Mesenteric fat pad (tissue), 1 donor: ENCODE results near the gene DHRS4. TPM values are rescaled to one million over a fixed set of nuclear protein-coding genes. Genes with fewer than 3 reads are reported as not detected.
"Not testable (repeated sequence)": the region's sequence is repeated elsewhere in the genome, so short reads cannot be mapped to it uniquely, and the experiment has no call there.

Experiments
- DNase-seq: peaks from one replicate; pipeline ENCODE4 v3.0.0-alpha.2; 2020; ENCODE audit warnings: low spot score
- total RNA-seq: library from RNA; stranded (reverse); fragmentation: NEBNext Ultra II Directional; extraction: Animal tissue kit (Norgen Biotek cat#: 25700); gene quantifications from one replicate; pipeline ENCODE4 v1.2.1, GENCODE V29; 2021
- donor health status: DM: yes; HTN: yes; CAD: no.

Gene DHRS4
- total RNA-seq, 1 donor from 2014 or later: 19.2 TPM

DNA sequence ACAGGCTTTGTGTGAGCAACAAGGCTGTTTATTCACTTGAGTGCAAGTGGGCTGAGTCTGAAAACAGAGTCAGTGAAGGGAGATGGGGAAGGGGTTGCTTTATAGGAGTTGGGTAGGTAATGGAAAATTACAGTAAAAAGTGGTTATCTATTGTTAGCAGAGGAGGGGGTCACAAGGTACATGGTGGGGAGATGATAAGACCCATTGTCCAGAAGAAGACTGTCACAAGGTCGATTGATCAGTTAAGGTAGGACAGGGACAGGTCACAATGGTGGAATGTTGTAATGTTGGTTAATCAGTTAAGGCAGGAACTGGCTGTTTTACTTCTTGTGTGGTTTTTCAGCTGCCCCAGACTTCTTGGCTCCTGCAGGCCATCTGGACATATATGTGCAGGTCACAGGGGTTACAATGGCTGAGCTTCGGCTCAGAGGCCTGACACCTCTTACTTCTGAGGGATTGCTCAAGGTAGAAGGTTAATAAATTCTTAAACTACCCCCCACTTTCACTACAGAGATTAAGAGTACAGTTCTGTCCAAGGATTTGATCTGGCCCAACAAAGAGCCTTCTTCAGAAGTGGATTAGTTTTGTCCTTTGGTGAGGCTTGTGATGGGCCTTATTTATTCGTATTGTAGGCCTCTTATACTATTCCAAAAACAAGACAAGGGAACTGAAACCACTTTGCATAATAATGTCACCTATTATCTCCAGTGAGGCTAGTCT is 13.8 kb upstream of the DHRS4 start:
- no peak for DNase-seq

DNA sequence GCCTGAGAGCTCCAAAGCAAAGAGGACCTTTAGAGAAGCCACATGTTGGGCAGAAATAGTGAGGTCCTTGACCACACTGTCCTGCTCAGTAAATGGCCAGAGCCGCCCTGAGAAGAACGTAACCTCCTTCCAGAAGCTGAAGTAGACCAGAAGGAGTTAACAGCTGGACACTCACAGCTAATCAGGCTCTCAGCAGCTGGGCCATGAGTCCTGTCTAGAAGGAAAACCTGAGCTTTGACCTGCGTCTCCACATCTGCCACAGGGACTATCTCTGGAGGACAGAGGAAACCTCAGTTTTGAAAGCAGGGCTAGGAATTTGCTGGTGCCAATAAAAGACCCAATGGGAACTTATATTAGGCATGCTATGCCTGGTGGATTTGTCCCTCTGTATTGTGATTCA is 12.3 kb upstream of the DHRS4 start:
- no peak for DNase-seq

DNA sequence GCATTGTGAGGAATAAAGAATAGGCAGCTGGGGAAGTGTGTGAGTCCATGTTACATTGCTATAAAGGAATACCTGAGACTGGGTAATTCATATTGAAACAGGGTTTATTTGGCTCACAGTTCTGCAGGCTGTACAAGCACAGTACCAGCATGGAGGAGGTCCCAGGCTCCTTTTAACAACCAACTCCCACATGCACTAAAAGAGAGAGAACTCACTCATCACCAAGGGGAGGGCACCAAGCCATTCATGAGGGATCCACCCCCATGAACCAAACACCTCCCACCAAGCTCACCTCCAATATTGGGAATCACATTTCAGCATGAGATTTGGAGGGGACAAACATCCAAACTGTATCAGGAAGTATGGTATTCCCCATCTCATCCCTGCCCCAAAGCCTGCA is 11.9 kb upstream of the DHRS4 start:
- DNase-seq: no peak

DNA sequence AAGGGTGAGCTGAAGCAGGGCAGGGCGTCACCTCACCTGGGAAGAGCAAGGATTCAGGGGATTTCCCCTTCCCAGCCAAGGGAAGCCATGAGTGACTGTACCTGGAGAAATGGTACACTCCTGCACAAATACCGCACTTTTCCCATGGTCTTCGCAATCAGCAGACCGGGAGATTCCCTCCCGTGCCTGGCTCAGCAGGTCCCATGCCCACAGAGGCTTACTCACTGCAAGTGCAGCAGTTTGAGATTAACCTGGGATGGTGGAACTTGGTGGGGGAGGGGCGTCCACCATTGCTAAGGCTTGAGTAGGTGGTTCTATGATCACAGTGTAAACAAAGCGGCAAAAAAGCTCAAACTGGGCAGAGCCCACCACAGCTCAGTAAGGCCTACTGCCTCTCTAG is 11.0 kb upstream of the DHRS4 start:
- DNase-seq: no peak

DNA sequence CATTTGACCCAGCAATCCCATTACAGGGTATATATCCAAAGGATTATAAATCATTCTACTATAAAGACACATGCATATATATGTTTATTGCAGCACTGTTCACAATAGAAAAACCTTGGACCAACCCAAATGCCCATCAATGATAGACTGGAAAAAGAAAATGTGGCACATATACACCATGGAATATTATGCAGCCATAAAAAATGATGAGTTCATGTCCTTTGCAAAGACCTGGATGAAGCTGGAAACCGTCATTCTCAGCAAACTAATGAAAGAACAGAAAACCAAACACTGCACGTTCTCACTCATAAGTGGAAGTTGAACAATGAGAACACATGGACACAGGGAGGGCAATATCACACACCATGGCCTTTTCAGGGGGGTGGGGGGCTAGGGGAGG is 4.5 kb upstream of the DHRS4 start:
- DNase-seq: not testable (repeated sequence)

DNA sequence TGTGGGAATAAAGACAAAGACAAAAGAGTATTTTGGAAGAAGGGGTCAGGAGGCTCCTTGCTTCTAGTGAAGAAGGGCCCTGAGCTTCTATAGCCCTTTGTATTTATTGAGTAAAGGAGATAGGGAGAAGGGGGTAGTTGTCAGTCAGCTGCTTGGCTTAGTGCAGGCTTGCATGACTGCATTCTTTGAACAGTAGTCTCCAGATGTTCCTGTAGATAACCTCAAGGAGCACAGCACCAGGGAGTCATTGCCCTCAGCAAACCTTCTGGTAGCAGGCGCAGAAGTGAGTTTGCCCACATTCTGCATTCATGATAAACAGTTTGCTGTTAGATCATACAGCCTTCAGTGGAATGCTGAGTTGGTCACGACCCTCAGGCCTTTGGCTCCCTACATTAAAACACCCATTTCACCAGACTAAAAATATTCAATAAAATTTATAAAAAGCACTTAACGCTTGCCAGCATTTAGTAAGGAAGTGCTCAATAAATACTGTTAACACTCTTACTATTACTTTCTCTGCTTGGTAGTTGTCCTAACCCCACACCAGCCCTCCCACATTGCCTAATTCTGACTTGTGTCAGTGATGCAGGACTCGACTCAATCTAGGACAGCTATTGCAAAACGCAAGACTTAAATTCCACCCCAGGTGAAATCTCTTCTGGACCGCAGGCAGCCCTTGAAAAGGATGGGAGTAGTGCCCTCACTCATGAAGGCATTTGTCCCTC is 3.0 kb upstream of the DHRS4 start:
- DNase-seq: no peak

DNA sequence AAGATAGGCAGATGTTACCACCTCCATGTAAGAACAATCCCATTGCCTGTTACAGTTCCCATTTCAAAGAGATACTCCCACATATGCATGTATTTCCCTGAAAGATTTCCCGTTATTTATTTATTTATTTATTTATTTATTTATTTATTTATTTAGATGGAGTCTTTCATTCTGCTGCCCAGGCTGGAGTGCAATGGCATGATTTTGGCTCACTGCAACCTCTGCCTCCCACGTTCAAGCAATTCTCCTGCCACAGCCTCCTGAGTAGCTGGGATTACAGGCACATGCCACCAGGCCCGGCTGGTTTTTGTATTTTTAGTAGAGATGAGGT is 2.5 kb upstream of the DHRS4 start:
- not testable (repeated sequence) for DNase-seq

DNA sequence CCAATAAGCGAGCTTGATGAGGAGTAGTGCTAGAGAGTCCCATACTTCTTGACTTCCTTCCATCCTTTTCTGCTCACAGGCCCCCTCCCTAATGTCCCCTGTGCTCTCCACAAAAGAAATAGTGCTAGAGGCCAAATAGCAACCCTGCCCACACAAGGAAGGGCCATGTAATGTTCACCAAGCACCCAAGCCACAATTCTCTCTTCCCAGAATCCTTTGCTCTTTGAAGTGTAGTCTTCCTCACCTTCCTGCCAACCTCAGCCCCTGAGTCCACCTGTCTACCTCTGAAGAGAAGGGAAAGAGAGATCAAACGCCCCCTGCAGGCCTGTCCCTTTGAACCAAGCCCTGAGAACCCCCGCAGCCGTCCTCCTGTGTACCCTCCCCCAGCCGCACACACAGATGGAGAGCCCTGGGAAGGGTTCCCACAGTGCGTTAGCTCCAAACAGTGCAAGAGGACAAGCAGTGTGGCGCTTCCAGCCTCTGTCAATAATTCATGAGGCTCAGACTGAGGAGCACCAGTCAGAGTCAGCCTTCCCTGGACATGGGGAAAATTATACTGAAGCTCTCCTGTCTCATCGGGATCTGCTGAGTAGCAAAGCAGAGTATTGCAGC is 1.9 kb upstream of the DHRS4 start:
- DNase-seq: no peak

DNA sequence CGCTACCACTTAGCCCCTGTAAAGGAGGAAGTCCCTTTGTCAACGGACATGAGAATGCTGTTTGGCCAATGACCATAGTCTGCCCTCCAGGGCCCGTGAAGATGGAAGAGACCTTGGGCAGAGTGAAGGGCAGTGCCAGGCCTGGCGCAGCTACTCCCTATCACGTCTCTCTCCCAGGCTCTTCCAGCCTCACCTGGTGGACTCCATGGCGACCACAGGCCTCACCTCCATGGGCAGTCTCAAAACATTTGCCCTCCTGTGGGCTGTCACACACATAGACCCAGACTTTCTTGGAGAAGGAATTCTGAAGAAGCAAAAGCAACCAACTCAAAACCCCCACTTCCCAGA is 480 bp upstream of the DHRS4 start:
- not testable (repeated sequence) for DNase-seq

DNA sequence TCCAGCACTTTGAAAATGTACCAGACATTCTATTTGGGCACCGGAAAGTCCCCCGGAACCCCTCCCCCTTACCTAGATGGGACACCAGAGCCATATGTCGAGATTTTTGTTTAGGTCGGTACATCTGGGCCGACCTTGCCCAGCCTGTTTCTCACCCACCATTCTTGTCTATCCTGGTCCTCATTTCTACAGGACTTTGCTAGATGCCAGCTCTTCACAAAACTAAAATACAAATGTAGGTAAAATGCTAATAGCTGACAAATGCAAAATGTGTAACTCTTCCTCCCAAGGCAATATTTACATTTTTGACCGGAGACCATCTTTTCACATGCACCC is 677 bp downstream of the DHRS4 start:
- DNase-seq: not testable (repeated sequence)

DNA sequence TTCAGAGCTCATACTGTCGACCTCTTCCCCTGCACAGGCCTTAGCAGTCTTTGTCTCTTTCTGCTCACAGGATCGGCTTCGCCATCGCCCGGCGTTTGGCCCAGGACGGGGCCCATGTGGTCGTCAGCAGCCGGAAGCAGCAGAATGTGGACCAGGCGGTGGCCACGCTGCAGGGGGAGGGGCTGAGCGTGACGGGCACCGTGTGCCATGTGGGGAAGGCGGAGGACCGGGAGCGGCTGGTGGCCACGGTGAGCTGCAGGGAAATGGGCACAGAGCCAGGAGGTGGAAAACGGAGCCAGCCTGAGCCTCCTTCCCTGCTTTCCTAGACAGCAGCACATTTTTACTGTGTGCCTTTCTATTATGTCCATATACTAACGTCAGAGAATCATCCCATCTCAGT is 1.4 kb downstream of the DHRS4 start:
- DNase-seq: not testable (repeated sequence)

DNA sequence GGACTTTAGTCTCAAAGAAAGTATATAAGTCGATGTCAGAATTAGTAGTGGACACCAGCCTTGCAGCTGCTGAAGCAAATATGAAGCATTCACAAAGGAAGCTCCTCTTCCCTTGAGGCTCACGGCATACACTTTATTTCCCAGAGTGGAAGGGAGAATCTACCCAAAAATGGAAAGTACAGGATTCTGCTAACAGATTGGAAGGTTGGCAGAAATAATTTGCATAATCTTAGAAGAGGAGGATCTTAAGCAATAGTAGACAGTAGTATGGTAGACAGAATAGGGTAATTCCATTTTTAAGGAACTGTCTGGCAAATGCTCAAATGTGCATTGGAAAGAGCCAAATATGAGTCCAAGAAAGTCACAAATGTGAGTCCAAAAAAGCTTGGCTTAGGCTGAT is 2.2 kb downstream of the DHRS4 start:
- not testable (repeated sequence) for DNase-seq

DNA sequence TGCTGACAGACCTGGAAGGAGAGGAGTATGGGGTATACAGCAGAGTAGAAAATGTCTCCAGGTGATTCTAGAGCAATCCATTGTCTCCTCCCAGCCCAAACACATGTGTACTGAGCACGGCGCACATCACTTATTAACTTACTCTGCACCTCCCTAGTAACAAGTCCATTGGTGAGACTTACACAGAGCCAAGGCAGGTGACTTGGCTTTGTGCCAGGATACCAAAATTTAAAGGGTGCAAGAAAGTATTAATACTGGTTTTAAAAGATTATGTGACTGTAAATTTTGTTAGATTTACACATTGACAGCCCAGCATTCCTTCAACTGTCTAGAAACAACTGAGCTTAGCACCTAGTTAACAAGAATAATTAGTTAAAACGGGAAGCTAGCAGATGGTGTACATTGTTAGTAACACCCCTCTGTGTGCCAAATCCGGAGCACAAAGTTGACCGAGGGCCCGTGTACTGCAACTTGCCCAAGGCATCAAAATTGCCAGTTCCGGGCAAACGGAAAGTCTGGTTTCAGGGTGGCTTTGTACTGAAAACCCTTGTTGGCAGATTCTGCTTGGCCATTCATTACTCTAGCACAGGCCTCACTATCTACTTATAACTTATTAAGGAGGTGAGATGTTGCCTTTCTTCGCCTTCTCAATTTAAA is 4.5 kb downstream of the DHRS4 start:
- DNase-seq: not testable (repeated sequence)

DNA sequence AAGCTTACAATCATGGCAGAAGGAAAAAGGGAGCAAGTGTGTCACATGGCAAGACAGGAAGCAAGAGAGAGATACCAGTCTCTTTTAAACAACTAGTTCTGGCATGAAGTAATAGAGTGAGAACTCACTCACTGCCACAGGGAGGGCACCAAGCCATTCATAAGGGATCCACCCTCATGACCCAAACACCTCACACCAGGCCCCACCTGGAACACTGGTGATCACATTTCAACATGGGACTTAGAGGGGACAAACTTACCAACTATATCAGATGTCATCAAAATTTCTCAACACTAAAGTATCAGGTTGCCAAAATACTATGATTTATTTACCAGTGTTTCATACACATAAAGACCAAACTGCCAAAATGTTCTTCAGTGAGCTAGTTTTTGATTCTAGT is 7.3 kb downstream of the DHRS4 start:
- DNase-seq: not testable (repeated sequence)

DNA sequence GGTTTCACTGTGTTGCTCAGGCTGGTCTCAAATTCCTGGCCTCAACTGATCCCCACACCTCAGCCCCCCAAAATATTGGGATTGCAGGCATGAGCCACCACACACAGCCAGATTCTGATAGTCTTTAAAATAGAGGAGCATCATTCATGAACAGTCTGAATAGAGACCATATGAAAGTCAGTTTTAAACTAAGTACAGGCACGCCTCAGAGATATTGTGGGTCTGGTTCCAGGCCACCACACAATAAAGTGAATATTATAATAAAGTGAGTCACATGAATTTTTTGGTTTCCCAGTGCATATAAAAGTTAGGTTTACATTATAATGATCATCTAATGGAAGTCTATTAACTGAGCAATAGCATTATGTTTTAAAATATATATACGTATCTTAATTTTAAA is 8.1 kb downstream of the DHRS4 start:
- not testable (repeated sequence) for DNase-seq

DNA sequence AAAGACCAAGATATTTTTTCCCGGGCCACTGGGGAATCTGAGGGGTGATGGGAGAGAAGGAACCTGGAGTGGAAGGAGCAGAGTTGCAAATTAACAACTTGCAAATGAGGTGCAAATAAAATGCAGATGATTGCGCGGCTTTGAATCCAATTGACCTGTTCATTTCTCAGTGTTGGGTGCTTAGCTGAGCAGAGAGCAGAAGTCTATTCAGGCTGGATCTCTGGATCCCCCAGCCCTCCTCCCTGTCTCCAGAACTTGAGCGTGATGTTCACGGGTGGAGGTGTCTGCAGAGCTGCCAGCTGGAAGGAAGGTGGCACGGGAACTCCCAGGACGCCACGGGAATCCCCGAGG is 15.5 kb downstream of the DHRS4 start:
- DNase-seq: not testable (repeated sequence)

DNA sequence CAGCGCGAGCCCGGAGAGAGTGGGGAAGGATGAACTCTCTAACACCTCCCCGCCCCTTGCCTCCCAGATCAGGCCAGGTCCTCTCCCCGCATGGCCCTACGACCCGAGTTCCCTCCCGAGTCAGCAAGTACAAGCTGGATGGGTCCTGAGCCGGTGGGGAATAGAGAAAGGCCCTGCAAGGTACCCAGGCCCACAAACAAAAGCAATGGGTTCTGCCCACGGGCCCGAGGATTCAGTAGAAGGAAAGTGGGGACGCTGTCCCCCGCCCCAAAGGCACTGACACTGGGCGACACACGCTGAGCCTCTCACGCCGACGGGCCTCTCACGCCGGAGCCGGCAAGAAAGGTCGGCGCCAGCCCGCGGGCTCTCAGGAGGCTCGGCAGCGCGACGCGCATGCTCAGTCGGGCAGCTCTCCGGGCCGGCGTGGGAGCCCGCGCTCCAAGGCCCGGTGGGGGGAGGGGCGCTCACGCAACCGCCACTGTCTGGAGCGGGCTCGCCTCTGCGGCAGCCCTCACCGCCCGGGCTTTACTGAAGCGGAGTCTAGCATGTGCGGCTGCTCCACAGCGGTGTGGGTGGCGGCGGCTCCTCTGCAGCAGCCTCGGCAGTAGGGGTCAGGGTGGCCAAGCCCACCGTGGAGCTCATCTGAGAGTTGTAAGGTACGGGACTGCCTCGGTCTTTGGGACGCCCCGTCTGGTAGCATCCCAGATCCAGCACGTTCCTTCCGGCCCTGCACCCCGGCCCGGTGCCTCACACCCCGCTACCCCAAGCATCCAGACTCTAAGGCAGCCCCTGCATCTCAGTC is 16.1 kb downstream of the DHRS4 start:
- peak; percentile 92 for DNase-seq

DNA sequence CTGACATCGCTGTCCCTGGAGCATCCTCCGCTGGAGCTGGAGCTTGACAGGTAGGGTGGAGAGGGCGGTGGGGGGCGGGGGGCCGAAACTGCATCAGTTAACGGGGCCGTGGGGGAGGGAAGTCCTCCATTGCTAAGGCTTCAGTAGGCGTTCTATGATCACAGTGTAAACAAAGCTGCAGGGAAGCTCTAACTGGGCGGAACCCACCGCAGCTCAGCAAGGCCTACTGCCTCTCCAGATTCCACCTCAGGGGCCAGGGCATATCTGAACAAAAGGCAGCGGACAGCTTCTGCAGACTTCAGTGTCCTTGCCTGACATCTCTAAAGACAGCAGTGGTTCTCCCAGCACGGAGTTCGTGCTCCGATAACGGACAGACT is 16.7 kb downstream of the DHRS4 start:
- not testable (repeated sequence) for DNase-seq

DNA sequence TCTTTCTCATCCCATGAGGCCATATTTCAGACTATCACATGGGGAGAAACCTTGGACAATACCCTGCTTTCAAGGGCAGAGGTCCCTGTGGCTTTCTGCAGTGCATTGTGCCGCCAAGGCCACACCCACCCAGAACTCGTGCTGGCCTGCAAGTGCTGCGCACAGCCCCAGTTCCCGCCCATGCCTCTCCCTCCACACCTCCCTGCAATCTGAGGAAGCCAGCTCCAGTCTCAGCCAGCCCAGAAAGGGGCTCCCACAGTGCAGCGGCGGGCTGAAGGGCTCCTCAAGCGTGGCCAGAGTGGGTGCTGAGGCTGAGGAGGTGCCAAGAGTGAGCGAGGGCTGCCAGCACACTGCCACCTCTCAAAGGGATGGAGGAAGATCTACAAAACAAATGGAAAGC is 19.6 kb downstream of the DHRS4 start:
- not testable (repeated sequence) for DNase-seq

DNA sequence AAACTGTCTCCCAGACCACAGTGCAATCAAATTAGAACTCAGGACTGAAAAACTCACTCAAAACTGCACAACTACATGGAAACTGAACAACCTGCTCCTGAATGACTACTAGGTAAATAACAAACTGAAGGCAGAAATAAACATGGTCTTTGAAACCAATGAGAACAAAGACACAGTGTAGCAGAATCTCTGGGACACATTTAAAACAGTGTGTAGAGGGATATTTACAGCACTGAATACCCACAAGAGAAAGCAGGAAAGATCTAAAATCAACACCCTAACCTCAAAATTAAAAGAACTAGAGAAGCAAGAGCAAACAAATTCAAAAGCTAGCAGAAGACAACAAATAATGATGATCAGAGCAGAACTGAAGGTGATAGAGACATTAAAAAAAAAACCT is 20.5 kb downstream of the DHRS4 start:
- not testable (repeated sequence) for DNase-seq

DNA sequence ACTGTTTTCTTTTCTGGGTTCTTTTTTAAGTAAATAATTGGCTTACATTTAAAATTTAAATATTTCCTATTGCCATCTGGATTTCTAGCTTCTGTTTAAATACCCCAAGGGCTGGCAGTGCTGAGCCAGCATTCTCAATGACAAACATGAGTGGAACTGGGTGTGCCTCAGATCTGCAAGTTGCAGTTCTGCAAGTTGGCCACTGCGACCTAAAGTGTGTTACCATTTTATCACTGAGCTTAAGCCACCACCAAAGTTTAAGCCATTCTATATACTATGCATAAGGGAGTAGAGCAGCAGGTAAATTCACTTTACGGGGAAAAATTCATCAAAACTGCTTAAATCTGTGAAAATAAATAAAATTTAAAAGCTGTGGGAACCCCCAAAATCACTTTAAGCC is 23.6 kb downstream of the DHRS4 start:
- DNase-seq: not testable (repeated sequence)
